ENCODE measurements around the gene ZNF669.

ZNF669 gene

GRCh38 chr1:247078258-247079140 lies 25.7 kb downstream of the ZNF669 start, which contains the start of gene ZNF670:
Gene ZNF670 (minus strand): TSS chr1:247078811. CDS start chr1:247078596, 215 bp downstream.
- TF ChIP-seq CTCF (IDR thresholded peaks at IDR 0.05): no peak
- intact Hi-C loops (cut with DNase I; ENCODE audit: low total_unique reads): loop anchor here (2.0 kb wide), 1 partner anchor 26 kb away; the partner anchor contains the start of gene ZNF669
- DNase-seq: peak; percentile 97 to 98

GRCh38 chr1:247077876-247078257 lies 26.3 kb downstream of the ZNF669 start:
- Histone ChIP-seq H3K27me3 (no peaks in the 10 kb centered on the region), H3K4me1 (peaks cover 0 to 17% (median 11%) of the 10 kb centered on the region in 4 donors), H3K27ac (peak overlapping the region; percentile 79 to 80), H3K36me3 (no peaks in the 10 kb centered on the region), H3K9me3 (no peaks in the 10 kb centered on the region), H3K4me3 (peak overlapping the region; percentile 82 to 85)
- TF ChIP-seq CTCF (IDR thresholded peaks at IDR 0.05): no peak
- intact Hi-C loops (cut with DNase I; ENCODE audit: low total_unique reads): loop anchor here (2.0 kb wide), 1 partner anchor 27 kb away; the partner anchor contains the start of gene ZNF669
- DNase-seq: no peak

More at GRCh38 chr1:247078258-247079140, 25.7 kb downstream of the ZNF669 start, which contains the start of gene ZNF670:
- Histone ChIP-seq H3K4me3 (peak within 1 kb of the TSS; percentile 82 to 85), H3K9me3 (no peaks in the 10 kb centered on the region), H3K27me3 (no peaks in the 10 kb centered on the region), H3K4me1 (peaks cover 0 to 17% (median 11%) of the 10 kb centered on the region in 4 donors), H3K36me3 (no peaks in the 10 kb centered on the region), H3K27ac (peak within 1 kb of the TSS; percentile 79 to 80)

- no peaks in the 10 kb centered on the region for H3K36me3 ChIP-seq
- no peak for TF ChIP-seq CTCF (IDR thresholded peaks at IDR 0.05)
- H3K27me3 ChIP-seq: no peaks in the 10 kb centered on the region
- DNase-seq: no peak
- peaks cover 0 to 17% (median 11%) of the 10 kb centered on the region in 4 donors for H3K4me1 ChIP-seq
- no peak overlapping the region for H3K27ac ChIP-seq
- no peaks in the 10 kb centered on the region for H3K9me3 ChIP-seq
- H3K4me3 ChIP-seq: peak overlapping the region; percentile 82 to 85
- intact Hi-C loops (cut with DNase I; ENCODE audit: low total_unique reads): no loop called here
Observed at GRCh38 chr1:247077213-247077612, 26.9 kb downstream of the ZNF669 start.

- intact Hi-C loops (cut with DNase I; ENCODE audit: low total_unique reads): no loop called here
- H3K27ac ChIP-seq: no peak overlapping the region
- H3K4me3 ChIP-seq: no peak overlapping the region
- H3K4me1 ChIP-seq: no peaks in the 10 kb centered on the region
- peaks cover 0 to 10% (median 0%) of the 10 kb centered on the region in 3 donors for H3K9me3 ChIP-seq
- no peak for TF ChIP-seq CTCF (IDR thresholded peaks at IDR 0.05)
- H3K36me3 ChIP-seq: no peaks in the 10 kb centered on the region
- no peaks in the 10 kb centered on the region for H3K27me3 ChIP-seq
- DNase-seq: no peak
Observed at GRCh38 chr1:247070645-247071044, 33.5 kb downstream of the ZNF669 start.

- H3K27ac ChIP-seq: no peak overlapping the region
- peaks cover 0 to 3% (median 0%) of the 10 kb centered on the region in 3 donors for H3K9me3 ChIP-seq
- DNase-seq: no peak
- H3K4me3 ChIP-seq: no peak overlapping the region
- H3K36me3 ChIP-seq: peaks cover 0 to 3% (median 0%) of the 10 kb centered on the region in 3 donors
- TF ChIP-seq CTCF (IDR thresholded peaks at IDR 0.05): no peak
- H3K4me1 ChIP-seq: no peaks in the 10 kb centered on the region
- no peaks in the 10 kb centered on the region for H3K27me3 ChIP-seq
- intact Hi-C loops (cut with DNase I; ENCODE audit: low total_unique reads): no loop called here
Observed at GRCh38 chr1:247064304-247064703, 39.9 kb downstream of the ZNF669 start.
